Measurements from ENCODE around the gene EDAR.

DNA sequence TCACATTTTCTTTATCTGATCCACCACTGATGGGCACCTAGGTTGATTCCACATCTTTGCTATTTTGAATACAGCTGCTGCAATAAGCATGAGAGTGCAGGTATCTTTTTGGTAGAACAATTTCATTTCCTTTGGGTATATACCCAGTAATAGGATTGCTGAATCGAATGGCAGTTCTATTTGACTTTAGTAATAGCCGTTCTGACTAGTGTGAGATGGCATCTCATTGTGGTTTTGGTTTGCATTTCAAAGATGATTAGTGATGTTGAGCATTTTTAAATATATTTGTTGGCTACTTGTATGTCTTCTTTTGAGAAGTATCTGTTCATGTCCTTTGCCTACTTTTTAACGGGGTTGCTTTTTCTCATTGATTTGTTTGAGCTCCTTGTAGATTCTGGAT lies 130.1 kb downstream of the EDAR start:
- TF ChIP-seq, protein P1, sequence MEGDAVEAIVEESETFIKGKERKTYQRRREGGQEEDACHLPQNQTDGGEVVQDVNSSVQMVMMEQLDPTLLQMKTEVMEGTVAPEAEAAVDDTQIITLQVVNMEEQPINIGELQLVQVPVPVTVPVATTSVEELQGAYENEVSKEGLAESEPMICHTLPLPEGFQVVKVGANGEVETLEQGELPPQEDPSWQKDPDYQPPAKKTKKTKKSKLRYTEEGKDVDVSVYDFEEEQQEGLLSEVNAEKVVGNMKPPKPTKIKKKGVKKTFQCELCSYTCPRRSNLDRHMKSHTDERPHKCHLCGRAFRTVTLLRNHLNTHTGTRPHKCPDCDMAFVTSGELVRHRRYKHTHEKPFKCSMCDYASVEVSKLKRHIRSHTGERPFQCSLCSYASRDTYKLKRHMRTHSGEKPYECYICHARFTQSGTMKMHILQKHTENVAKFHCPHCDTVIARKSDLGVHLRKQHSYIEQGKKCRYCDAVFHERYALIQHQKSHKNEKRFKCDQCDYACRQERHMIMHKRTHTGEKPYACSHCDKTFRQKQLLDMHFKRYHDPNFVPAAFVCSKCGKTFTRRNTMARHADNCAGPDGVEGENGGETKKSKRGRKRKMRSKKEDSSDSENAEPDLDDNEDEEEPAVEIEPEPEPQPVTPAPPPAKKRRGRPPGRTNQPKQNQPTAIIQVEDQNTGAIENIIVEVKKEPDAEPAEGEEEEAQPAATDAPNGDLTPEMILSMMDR (conservative IDR thresholded peaks at IDR 0.05 in 1 of 2, IDR thresholded peaks at IDR 0.05 in 1 of 2; ENCODE audit: low read depth in 1 of 2, low read length in 2 of 2), result no peak
- TF ChIP-seq EZH2 (IDR thresholded peaks at IDR 0.05; ENCODE audit: low read length, missing control alignments), result no peak

All from fibroblast of lung (primary cell).